ENCODE results near the gene MAML3.

Gene MAML3

GRCh38 chr4:139901531-139902320 is 252.3 kb downstream of the MAML3 start:
- no peaks in the 10 kb centered on the region for H3K27me3 ChIP-seq (ENCODE audit: insufficient read depth, poor library complexity, severe bottlenecking)
- TF ChIP-seq REST (IDR thresholded peaks at IDR 0.05; ENCODE audit: insufficient replicate concordance, low read depth) (no peak), POLR2AphosphoS5 (IDR thresholded peaks at IDR 0.05; ENCODE audit: low read depth) (no peak), CTCF (IDR thresholded peaks at IDR 0.05; ENCODE audit: insufficient read depth, low read length) (no peak)
- no peak overlapping the region for H3K4me3 ChIP-seq (replicated peaks; ENCODE audit: insufficient read depth, low read length)
- H3K27ac ChIP-seq (replicated peaks): no peak overlapping the region
- no peak for DNase-seq (ENCODE audit: low read depth in 1 of 2, low spot score in 1 of 2)

- H3K4me3 ChIP-seq (replicated peaks; ENCODE audit: insufficient read depth, low read length): no peak overlapping the region
- DNase-seq (ENCODE audit: low read depth in 1 of 2, low spot score in 1 of 2): no peak
- no peak overlapping the region for H3K27ac ChIP-seq (replicated peaks)
- TF ChIP-seq SPI1 (IDR thresholded peaks at IDR 0.05; ENCODE audit: borderline replicate concordance, low read depth): no peak
- H3K27me3 ChIP-seq (ENCODE audit: insufficient read depth, poor library complexity, severe bottlenecking): no peaks in the 10 kb centered on the region
These were observed 253.0 kb downstream of the MAML3 start for GRCh38 chr4:139900964-139901376.

GRCh38 chr4:139899346-139899745 is 254.6 kb downstream of the MAML3 start:
- TF ChIP-seq SPI1 (IDR thresholded peaks at IDR 0.05; ENCODE audit: borderline replicate concordance, low read depth): no peak
- TF ChIP-seq REST (IDR thresholded peaks at IDR 0.05; ENCODE audit: insufficient replicate concordance, low read depth): no peak
- TF ChIP-seq CTCF (IDR thresholded peaks at IDR 0.05; ENCODE audit: insufficient read depth, low read length): no peak
- TF ChIP-seq GABPA (IDR thresholded peaks at IDR 0.05; ENCODE audit: low read depth): no peak
- TF ChIP-seq POLR2AphosphoS5 (IDR thresholded peaks at IDR 0.05; ENCODE audit: low read depth): no peak
- DNase-seq (ENCODE audit: low read depth in 1 of 2, low spot score in 1 of 2): no peak
- Histone ChIP-seq H3K27me3 (ENCODE audit: insufficient read depth, poor library complexity, severe bottlenecking) (no peaks in the 10 kb centered on the region), H3K27ac (replicated peaks) (no peak overlapping the region), H3K4me3 (replicated peaks; ENCODE audit: insufficient read depth, low read length) (no peak overlapping the region)

- DNase-seq (ENCODE audit: low read depth in 1 of 2, low spot score in 1 of 2): no peak
- H3K27ac ChIP-seq (replicated peaks): no peak overlapping the region
- H3K4me3 ChIP-seq (replicated peaks; ENCODE audit: insufficient read depth, low read length): no peak overlapping the region
- no peak for TF ChIP-seq GABPA (IDR thresholded peaks at IDR 0.05; ENCODE audit: low read depth)
- no peak for TF ChIP-seq SPI1 (IDR thresholded peaks at IDR 0.05; ENCODE audit: borderline replicate concordance, low read depth)
- no peak for TF ChIP-seq REST (IDR thresholded peaks at IDR 0.05; ENCODE audit: insufficient replicate concordance, low read depth)
- no peak for TF ChIP-seq CTCF (IDR thresholded peaks at IDR 0.05; ENCODE audit: insufficient read depth, low read length)
- no peak for TF ChIP-seq POLR2AphosphoS5 (IDR thresholded peaks at IDR 0.05; ENCODE audit: low read depth)
- H3K27me3 ChIP-seq (ENCODE audit: insufficient read depth, poor library complexity, severe bottlenecking): no peaks in the 10 kb centered on the region
These were observed 255.7 kb downstream of the MAML3 start for GRCh38 chr4:139898293-139898692.

All from HL-60 (cell line).